Hematopoietic multipotent progenitor cell treated with erythropoietin and hydrocortisone succinate and interleukin-3 and kit ligand, for 17 days (in vitro differentiated cells): ENCODE data around the gene L3MBTL1.
A peak's percentile ranks its signal among the peaks of the same experiment; 100 is the strongest.
"Not testable (repeated sequence)": the region's sequence is repeated elsewhere in the genome, so short reads cannot be mapped to it uniquely, and the experiment has no call there.

Experiments
- DNase-seq: peaks from one replicate; pipeline ENCODE4 v3.0.0-alpha.2; 2015; ENCODE audit warnings: low spot score

Gene L3MBTL1

DNA sequence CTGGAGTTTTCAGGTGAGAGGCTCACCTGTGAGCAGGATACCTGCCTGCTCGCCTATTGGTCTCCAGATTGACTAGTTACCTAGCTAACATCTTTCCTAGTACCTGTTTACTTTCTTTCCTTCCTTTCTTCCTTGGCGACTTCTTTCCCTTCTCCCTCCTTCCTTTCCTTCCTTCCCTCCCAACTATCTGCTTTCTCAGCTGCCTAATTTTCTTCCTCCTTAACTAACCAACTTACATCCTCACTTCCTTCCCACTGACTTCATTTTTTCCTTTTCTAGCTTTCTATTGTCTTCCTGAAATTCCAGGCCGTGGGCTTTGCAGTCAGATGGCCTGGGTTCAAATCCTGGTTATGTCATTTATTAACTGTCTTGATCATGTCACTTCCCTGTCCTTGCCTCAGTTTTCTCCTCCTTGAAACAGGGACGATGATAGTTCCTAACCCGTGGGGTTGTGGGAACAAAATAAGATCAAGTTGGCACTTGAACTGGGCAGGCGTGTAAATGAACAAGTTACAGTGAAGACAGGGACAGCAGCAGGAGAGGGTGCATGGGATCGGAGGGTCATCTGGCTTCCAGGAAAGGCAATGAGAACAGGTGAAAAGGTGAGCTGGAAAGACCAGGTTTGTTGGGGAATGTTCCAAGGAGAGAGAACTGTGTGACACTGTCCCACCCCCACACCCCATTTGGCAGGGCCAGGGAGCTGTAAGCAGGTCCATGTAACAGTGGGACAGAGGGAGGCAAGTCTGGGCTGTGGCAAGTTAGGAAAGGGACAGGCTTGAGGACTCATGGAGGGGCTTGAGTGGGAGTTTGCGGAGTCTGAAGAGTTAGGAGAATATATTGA, 51.9 kb downstream of the L3MBTL1 start:
- no peak for DNase-seq

DNA sequence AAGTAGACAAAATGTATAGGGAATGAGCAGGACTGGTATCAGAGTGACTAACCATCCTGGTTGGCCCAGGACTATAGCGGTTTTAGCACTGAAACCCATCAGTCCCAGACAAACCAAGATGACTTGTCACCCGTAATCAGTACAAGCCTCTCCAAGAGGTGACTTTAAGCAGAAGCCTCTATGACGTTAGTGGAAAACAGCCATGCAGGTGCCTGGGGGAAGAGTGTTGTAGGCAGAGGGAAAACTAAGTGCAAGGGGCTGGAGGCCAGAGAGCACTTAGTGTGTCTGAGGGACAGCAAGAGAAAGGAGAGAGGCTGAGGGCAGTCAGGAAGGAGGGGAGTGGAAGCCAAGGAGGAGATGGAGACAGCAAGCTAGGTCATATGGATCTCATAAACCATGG, 53.5 kb downstream of the L3MBTL1 start:
- DNase-seq: no peak

DNA sequence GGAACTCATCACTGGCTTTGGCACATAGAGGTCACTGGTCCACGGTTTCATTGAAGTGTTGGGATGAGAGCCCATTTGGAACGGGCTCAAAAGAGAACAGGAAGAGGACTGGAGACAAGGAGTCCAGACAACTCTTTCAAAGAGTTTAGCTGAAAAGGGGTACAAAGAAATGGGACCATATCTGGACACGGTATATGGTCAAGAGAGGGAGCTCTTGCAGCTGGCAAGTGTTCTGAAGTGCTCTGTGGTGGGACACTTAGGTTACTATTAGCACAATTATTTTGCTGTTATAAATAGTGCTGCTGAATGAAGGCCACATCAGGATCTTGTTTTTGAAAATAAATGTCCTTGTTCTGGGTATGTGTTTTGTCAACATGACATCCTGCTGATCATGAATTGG, 55.9 kb downstream of the L3MBTL1 start:
- peak; percentile 53 for DNase-seq

DNA sequence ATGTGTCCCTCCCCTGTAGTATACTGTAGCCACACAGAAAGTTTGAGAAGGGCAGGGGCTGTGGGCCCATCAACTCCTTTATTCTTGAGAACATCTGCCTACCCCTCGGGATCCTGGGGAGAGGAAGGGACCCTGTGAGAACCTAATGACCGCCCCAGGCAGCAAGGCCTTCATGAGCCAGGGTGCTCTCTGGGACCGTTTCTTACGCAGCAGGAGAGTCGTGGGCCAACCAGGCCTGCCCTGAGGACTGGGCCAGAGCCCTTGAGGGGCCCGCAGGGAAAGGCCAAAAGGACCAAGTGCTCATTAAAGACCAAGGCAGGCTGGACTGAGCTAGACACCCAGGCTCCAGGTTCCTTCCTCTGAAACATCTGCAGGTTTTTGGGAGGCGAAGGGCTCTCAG, 56.5 kb downstream of the L3MBTL1 start:
- DNase-seq: no peak

DNA sequence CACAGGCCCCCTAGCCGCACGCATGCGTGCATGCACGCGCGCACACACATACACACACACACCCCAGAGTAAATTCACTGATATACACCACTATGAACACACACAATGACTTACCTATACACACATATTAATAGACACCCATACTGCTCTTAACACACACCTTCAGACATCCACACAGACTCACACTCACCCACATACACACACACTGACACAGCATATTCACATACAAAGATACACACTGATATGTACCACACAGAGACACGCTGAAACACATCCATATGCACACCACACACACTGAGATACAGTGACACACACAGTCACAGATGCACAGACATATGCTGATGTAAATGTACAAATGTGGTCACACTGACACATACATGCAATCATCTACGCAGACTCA, 57.0 kb downstream of the L3MBTL1 start:
- no peak for DNase-seq

DNA sequence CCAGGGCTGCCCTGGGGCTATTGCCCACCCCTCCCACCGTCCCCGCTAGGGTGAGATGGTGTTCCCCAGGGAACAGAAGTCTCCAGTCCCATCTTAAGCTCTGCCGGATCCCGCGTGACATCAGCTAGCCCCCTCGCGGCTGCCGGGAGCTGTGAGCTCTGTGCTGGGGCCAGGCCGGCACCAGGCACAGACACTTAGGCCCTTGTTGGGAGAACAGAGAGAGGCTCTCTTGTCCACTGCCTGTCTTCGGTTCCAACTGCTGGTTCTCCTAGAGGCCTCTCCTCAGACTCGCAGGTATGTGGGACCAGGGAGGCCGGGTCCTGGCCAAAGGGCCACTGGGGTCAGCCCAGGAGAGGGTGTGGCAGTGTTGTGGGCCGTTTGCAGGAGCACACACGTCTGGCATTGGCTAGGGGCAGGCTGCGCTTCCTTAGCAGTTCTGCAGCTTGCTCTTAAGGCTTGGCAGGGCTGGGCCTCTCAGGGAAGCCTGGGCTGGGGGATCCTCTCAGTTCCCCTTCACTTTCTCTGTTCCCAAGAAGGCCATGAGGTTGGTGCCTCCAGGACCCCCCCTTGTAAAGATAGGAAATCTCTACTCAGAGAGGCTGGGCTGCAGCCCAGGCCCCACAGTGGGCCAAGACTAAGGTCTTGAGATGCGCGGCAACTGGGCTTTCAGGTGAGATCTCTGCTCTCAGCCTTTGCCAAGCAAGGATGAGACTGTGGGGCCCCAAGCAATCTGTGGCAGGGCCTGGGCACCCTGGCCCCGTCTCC, 57.7 kb downstream of the L3MBTL1 start:
- no peak for DNase-seq

DNA sequence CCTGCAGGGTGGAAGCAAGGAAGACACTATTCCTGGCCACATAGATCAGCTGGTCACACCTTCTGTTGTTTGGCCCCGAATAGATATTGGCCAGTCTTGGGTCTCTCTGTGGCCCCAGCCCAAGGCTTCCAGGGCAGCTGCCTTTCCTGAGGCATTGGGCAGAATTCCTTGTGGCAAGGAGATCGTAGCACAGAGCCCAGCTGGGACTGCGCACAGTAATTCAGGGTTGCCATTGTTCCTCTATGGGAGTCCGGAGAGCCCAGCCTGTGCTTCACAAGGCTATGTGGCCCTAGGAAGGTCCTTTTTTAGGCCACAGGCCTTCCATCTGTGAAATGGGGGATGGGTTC, 58.2 kb downstream of the L3MBTL1 start:
- no peak for DNase-seq

DNA sequence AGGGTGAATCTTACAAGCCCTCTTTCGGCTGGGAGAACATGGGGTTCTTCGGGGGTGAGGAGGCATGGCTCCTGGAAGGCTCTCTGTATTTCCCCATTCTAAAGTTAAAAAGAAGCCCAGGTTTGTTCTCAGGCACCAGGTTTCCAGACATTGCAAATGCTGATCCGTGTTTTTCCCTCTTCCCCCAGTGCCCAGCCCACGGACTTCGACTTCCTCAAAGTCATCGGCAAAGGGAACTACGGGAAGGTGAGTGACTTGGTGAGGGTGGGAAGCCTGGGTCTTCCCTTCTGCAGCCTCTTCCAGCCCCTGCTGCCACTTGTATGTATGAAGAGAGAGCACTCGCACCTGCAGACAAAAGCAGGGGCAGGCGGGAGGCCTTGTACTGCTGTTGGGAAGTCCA, 60.0 kb downstream of the L3MBTL1 start:
- DNase-seq: no peak

DNA sequence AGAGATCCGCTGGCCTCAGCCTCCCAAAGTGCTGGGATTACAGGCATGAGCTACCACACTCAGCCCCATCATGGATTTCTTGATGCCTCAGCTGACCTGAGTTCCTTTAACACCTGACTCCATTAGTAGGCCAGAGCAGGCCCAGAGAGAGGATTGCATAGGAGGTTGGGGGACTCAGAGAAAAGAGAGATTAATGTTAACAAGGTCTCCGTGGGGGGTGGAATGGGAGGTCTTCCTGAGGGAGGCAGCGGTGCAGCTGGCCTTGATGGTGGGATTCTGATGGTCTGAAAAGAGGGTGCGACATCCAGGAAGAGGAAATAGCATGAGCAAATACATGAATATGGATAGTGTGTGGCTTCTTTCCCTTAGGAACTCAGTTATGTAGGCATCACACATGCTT, 61.2 kb downstream of the L3MBTL1 start:
- DNase-seq: no peak

DNA sequence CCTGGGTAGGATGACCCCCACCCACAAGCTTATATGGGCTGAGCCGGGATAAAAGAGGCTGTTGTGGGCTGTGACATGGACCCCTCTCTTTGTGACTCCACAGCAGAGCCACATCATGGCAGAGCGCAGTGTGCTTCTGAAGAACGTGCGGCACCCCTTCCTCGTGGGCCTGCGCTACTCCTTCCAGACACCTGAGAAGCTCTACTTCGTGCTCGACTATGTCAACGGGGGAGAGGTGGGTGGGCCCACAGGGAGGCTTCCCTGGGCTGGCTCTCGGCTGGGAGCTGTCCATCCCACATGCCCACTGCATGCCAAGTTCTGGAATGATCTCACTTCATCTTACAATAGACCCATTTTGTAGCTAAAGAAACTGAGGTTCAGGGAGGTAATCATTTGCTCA, 61.8 kb downstream of the L3MBTL1 start:
- DNase-seq: no peak

DNA sequence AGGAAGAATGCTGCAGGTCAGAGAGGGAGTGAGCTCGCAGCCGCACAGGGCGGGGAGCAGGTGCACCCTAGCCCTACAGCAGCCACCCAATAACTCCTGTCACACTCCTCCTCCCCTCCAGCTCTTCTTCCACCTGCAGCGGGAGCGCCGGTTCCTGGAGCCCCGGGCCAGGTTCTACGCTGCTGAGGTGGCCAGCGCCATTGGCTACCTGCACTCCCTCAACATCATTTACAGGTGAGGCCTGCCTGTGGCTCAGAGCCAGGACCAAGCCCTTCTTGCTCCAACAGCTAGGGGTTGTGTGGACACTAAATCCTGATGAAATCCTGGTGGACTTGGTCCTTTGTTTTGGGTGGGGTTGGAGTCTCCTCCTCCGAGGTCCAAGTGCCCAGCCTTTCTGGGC, 63.0 kb downstream of the L3MBTL1 start:
- no peak for DNase-seq

DNA sequence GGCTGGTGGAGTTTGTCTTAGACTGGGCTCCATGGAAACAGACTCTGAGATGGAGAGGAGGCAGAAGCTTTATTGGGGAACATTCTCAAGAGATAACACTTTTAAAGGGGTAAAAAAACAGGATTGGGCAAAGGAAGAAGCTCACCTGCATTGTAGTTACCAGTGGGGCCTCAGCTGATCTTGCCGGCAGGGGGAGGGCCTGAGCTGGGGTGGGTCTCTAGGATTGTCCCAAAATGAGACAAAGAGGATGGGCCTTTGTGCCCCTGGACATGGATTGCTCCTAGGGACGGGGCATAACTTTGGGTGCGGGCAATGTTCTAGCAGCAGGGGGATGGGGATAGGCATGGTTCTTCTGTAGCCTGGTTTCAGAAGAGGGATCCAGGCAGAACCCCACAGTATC, 63.8 kb downstream of the L3MBTL1 start:
- DNase-seq: no peak

DNA sequence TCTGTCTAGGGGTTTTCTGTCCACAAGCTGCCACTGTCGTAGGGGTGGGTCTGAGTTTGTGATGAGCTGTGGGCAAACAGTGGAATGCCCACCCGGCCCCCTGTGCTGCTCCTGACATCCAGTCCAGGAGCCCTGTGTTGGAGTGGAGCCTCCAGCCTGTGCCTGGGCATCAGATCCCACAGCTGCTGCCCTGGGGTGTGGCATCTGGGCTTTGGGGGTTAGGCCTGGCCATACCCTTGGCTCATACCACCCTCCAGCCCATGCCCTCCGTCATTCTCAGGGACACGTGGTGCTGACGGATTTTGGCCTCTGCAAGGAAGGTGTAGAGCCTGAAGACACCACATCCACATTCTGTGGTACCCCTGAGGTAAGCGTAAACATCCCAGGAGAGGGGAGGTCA, 64.3 kb downstream of the L3MBTL1 start:
- DNase-seq: no peak

DNA sequence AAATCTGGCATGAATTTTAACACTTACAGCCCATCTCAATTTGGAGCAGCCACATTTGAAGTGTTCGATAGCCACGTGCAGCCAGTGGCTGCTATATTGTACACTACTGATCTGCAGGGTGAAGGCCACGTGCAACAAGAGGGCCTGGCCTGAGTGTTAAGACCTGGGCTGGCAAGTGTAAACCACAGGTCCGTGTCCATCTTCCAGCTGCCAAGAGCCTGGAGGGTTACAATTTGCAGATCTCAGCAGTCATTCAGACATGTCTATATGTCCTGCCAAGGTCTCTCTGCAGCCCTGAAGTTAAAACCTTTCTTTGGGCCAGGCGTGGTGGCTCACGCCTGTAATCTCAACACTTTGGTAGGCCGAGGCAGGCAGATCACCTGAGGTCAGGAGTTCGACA, 65.4 kb downstream of the L3MBTL1 start:
- no peak for DNase-seq

DNA sequence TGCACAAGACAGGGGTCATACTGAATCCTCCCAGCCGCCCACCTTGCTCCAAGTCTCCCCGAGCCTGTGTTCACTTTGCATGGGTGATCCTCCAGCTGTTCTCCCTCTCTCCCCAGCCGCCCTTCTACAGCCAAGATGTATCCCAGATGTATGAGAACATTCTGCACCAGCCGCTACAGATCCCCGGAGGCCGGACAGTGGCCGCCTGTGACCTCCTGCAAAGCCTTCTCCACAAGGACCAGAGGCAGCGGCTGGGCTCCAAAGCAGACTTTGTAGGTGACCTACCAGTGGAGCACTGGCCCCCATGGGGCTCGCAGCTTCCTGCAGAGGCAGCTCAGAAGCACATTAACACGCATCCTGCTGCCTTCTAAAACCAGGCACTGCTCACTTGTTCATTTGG, 68.6 kb downstream of the L3MBTL1 start:
- DNase-seq: no peak

DNA sequence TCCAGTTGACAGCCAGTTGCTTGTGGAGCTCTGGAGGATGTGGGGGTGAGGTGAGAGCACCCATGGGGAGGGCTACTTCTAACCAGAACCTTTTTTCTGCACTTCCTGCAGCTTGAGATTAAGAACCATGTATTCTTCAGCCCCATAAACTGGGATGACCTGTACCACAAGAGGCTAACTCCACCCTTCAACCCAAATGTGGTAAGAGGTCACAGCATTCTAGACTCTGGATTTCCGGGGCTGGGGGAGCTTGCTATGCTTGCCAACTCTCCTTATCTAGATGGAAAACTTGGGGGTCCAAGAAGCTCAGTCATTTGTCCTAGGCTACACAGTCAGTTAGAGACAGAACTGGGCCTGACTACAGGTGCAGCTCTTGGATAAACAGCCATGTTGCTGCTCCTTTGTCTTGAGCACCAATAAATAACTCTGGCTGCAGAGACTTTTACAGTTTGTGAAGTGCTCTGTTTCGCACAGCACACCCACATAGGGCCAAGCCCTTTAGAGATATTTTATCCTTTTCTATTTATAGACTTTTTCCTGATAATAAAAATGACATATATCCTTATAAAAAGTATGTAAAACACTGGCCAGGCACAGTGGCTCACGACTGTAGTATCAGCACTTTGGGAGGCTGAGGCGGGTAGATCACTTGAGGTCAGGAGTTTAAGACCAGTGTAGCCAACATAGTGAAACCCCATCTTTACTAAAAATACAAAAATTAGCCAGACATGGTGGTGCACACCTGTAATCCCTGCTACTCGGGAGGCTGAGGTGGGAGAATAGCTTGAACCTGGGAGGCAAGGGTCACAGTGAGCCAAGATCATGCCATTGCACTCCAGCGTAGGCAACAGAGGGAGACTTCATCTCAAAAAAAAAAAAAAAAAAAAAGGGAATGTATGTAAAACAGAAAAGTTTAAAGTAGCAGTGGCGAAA, 72.6 kb downstream of the L3MBTL1 start:
- no peak for DNase-seq

DNA sequence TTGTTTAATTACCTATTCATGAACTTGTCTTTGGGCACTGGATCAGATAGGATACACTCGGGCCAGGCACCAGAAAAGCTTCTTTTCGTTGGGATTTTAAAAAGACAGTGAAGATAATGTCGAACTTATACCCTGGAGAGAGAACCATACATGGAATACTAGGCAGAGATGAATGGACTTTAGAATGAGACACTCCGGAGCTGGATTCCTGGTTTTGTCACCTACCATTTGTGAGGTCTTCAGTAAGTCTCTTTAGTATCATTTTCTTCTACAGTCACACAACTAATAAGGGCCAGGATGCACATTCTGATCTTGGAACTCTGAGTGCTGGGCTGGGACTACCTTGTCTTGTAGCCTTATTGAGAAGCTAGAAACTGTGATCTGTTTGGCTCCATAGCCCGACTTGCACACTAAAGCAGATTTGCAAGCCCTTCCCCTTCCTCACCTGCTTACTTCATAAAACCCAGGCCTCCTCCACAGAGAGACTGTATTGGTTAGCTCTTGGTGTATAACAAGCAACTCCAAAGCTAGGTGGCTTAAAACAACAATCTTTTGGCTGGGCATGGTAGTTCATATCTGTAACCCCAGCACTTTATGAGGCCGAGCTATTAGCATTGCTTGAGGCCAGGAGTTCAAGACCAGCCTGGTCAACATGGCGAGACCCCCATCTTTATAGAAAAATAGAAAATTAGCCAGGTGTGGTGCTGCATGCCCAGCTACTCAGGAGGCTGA, 75.8 kb downstream of the L3MBTL1 start:
- no peak for DNase-seq

DNA sequence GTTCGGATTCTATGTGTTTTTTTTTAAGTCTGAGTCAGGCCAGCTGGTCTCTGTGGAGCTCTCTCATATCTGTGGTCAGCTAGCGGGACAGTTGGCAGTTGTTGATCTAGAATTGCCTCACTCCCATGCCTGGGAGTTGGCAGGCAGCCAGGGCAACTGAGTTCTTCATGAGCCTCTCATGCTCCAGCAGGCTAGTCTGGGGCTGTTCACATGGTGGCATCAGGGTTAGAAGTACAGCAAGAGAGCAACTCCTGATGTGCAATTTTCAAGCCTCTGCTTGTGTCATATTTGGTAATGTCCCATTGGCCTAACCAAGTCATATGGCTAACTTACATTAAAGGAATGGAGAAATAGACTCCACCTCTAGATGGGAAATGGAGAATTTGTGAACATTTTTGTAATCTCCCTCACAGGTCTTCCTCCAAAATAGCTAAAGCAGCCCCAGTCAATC, 76.5 kb downstream of the L3MBTL1 start:
- DNase-seq: peak; percentile 96

DNA sequence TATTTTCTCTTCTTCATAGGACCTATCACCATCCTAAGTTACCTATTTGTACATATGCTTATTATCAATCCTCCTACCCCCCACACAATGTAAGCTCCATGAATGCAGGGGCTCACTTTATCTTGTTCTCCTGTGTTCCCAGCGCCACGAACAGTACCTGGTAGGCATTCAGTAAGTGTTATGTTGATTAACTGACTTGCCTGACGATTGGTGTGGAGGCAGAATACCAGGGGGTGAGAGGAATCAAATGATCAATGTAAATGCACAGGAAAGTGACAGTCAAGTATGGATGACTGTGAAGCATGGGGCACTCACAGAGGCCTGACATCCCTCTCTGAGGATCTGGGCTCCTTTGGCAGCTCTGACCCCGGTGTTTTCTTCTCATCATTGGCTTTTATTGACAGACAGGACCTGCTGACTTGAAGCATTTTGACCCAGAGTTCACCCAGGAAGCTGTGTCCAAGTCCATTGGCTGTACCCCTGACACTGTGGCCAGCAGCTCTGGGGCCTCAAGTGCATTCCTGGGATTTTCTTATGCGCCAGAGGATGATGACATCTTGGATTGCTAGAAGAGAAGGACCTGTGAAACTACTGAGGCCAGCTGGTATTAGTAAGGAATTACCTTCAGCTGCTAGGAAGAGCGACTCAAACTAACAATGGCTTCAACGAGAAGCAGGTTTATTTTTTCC, 77.1 kb downstream of the L3MBTL1 start:
- no peak for DNase-seq

DNA sequence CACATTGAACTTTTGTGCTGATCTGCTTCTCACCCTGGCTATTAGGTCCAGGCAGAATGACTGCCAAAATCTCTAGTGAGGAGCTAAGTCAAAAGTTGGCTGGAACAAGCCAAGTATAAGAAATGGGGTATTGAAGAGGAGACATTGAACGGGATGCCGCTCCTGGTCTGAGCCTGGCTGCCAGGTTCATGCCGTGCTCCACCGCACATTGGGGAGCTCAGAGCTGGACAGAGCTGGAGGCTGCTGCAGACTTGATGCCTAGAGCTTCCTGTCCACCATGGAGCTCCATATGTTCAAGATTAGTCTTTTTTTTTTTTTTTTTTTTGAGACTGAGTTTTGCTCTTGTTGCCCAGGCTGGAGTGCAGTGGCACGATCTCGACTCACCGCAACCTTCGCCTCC, 79.1 kb downstream of the L3MBTL1 start:
- no peak for DNase-seq

DNA sequence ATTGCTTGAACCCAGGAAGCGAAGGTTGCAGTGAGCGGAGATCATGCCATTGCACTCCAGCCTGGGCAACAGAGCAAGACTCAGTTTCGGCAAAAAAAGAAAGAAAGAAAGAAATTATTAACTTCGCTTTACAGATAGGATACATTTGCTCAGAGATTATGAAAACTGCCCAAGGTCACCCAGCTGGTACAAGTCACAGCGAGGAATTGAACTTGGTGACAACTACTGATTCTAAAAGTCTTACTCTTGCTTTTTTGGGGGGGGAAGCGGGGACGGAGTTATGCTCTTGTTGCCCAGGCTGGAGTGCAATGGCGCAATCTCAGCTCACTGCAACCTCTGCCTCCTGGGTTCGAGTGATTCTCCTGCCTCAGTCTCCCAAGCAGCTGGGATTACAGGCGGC, 81.0 kb downstream of the L3MBTL1 start:
- not testable (repeated sequence) for DNase-seq
